Hematopoietic multipotent progenitor cell treated with erythropoietin and hydrocortisone succinate and interleukin-3 and kit ligand, for 6 days (in vitro differentiated cells): Measurements from ENCODE around the gene MYO1H.
"Not testable (repeated sequence)": the region's sequence is repeated elsewhere in the genome, so short reads cannot be mapped to it uniquely, and the experiment has no call there.

Experiments used
- DNase-seq: peaks from one replicate; pipeline ENCODE4 v3.0.0-alpha.2; 2015

MYO1H gene

GRCh38 chr12:109451400-109451799 is 103.7 kb downstream of the MYO1H start:
- no peak for DNase-seq

GRCh38 chr12:109452489-109452888 is 104.8 kb downstream of the MYO1H start:
- no peak for DNase-seq

- no peak for DNase-seq
These were observed 108.0 kb downstream of the MYO1H start for GRCh38 chr12:109455706-109456105.

GRCh38 chr12:109458086-109458485 is 110.4 kb downstream of the MYO1H start:
- no peak for DNase-seq

GRCh38 chr12:109458771-109459208 is 111.1 kb downstream of the MYO1H start:
- DNase-seq, result no peak

GRCh38 chr12:109459247-109459646 is 111.5 kb downstream of the MYO1H start:
- DNase-seq, result no peak

- DNase-seq, result no peak
These were observed 112.8 kb downstream of the MYO1H start for GRCh38 chr12:109460538-109460937.

- DNase-seq, result peak; percentile 60
These were observed 113.5 kb downstream of the MYO1H start for GRCh38 chr12:109461049-109461845.

- peak; percentile 11 for DNase-seq
These were observed 114.4 kb downstream of the MYO1H start for GRCh38 chr12:109461846-109462756.

- DNase-seq, result no peak
These were observed 115.4 kb downstream of the MYO1H start for GRCh38 chr12:109462868-109463692.

GRCh38 chr12:109463756-109464155 is 116.1 kb downstream of the MYO1H start:
- DNase-seq, result no peak

GRCh38 chr12:109464642-109465351 is 117.1 kb downstream of the MYO1H start:
- no peak for DNase-seq

- DNase-seq, result no peak
These were observed 118.6 kb downstream of the MYO1H start for GRCh38 chr12:109466305-109466704.

- no peak for DNase-seq
These were observed 119.1 kb downstream of the MYO1H start for GRCh38 chr12:109466821-109467220.

GRCh38 chr12:109467978-109468676 is 120.4 kb downstream of the MYO1H start:
- DNase-seq, result peak; percentile 73

GRCh38 chr12:109469517-109469916 is 121.8 kb downstream of the MYO1H start:
- DNase-seq, result no peak

- DNase-seq, result no peak
These were observed 125.3 kb downstream of the MYO1H start for GRCh38 chr12:109473006-109473405.

- DNase-seq, result not testable (repeated sequence)
These were observed 126.0 kb downstream of the MYO1H start for GRCh38 chr12:109473526-109474270.

- DNase-seq, result no peak
These were observed 127.4 kb downstream of the MYO1H start for GRCh38 chr12:109475121-109475520.

- DNase-seq, result peak; percentile 17
These were observed 128.5 kb downstream of the MYO1H start for GRCh38 chr12:109475993-109476806.
